Trophoblast cell (in vitro differentiated cells and primary cell): ENCODE measurements around the gene CHN2.

ENCODE experiments used
- DNase-seq, 2 donors: peaks; one replicate each; pipeline ENCODE4 v3.0.0-alpha.2; 2016
- H2AFZ ChIP-seq: 2 replicates; pipeline ENCODE4 v1.6.1; 2013; ENCODE audit warnings: low read length, moderate library complexity, mild to moderate bottlenecking; ENCODE audit not compliant: insufficient read depth, poor library complexity
- H2AK5ac ChIP-seq: 2 replicates; pipeline ENCODE4 v1.6.1; 2013; ENCODE audit warnings: mild to moderate bottlenecking, low read length
- H2BK120ac ChIP-seq: 2 replicates; pipeline ENCODE4 v1.6.1; 2013; ENCODE audit warnings: low read length, mild to moderate bottlenecking, moderate library complexity; ENCODE audit not compliant: insufficient read depth, poor library complexity
- H2BK12ac ChIP-seq: 2 replicates; pipeline ENCODE4 v1.6.1; 2013; ENCODE audit warnings: mild to moderate bottlenecking, low read length, moderate library complexity
- H2BK5ac ChIP-seq: 2 replicates; pipeline ENCODE4 v1.6.1; 2013; ENCODE audit warnings: low read length, low read depth, moderate library complexity, mild to moderate bottlenecking; ENCODE audit not compliant: poor library complexity
- H3K14ac ChIP-seq: 2 replicates; pipeline ENCODE4 v1.6.1; 2013; ENCODE audit warnings: mild to moderate bottlenecking, low read length
- H3K18ac ChIP-seq: 2 replicates; pipeline ENCODE4 v1.6.1; 2013; ENCODE audit warnings: mild to moderate bottlenecking, low read length
- H3K23ac ChIP-seq: 2 replicates; pipeline ENCODE4 v1.6.1; 2013; ENCODE audit warnings: low read length
- H3K27ac ChIP-seq: 2 replicates; pipeline ENCODE4 v1.5.1; 2013; ENCODE audit warnings: low read depth, mild to moderate bottlenecking, inconsistent platforms, low read length, moderate library complexity
- H3K27me3 ChIP-seq: 2 replicates; pipeline ENCODE4 v1.6.1; 2013; ENCODE audit warnings: inconsistent platforms, mild to moderate bottlenecking, low read length, moderate library complexity; ENCODE audit not compliant: insufficient read depth
- H3K36me3 ChIP-seq, 2 experiments: 1 replicate in 1 of 2; 2 replicates in 1 of 2; pipeline ENCODE4 v1.6.1; 2013; ENCODE audit warnings: low read length in 2 of 2, mild to moderate bottlenecking in 2 of 2, moderate library complexity in 1 of 2; ENCODE audit not compliant: insufficient read depth in 2 of 2, control insufficient read depth in 1 of 2
- H3K4ac ChIP-seq: 2 replicates; pipeline ENCODE4 v1.6.1; 2013; ENCODE audit warnings: low read depth, mild to moderate bottlenecking, low read length, moderate library complexity
- H3K4me1 ChIP-seq, 2 experiments: 1 replicate in 1 of 2; 2 replicates in 1 of 2; pipeline ENCODE4 v1.6.1; 2013; ENCODE audit warnings: low read length in 2 of 2, mild to moderate bottlenecking in 2 of 2, moderate library complexity in 1 of 2; ENCODE audit not compliant: insufficient read depth in 2 of 2, control insufficient read depth in 1 of 2
- H3K4me2 ChIP-seq: 2 replicates; pipeline ENCODE4 v1.6.1; 2013; ENCODE audit warnings: inconsistent platforms, mild to moderate bottlenecking, low read length, moderate library complexity
- H3K4me3 ChIP-seq: 2 replicates; pipeline ENCODE4 v1.5.1; 2013; ENCODE audit warnings: mild to moderate bottlenecking, low read depth, low read length, inconsistent platforms
- H3K79me1 ChIP-seq: one replicate; pipeline ENCODE4 v1.6.1; 2013; ENCODE audit warnings: low read length
- H3K79me2 ChIP-seq: 2 replicates; pipeline ENCODE4 v1.6.1; 2013; ENCODE audit warnings: low read length, mild to moderate bottlenecking; ENCODE audit not compliant: control insufficient read depth, insufficient read depth, poor library complexity
- H3K9ac ChIP-seq: 2 replicates; pipeline ENCODE4 v1.6.1; 2013; ENCODE audit warnings: mild to moderate bottlenecking, low read length
- H3K9me3 ChIP-seq: 2 replicates; pipeline ENCODE4 v1.6.1; 2013; ENCODE audit warnings: low read depth, mild to moderate bottlenecking, control low read depth, inconsistent platforms, low read length; ENCODE audit not compliant: insufficient read depth
- H4K12ac ChIP-seq: 2 replicates; pipeline ENCODE4 v1.6.1; 2013; ENCODE audit warnings: low read depth, mild to moderate bottlenecking, low read length, moderate library complexity
- H4K8ac ChIP-seq: 2 replicates; pipeline ENCODE4 v1.6.1; 2013; ENCODE audit warnings: low read depth, mild to moderate bottlenecking, low read length, moderate library complexity
- H4K91ac ChIP-seq: one replicate; pipeline ENCODE4 v1.6.1; 2013; ENCODE audit warnings: low read depth, mild to moderate bottlenecking, low read length, moderate library complexity
- WGBS: extraction: QIAGEN DNeasy Blood & Tissue Kit; methylation state at CpG from one replicate; pipeline ENCODE4 v1.1.7; 2013; ENCODE audit warnings: missing lambda C conversion rate; ENCODE audit not compliant: insufficient read length, insufficient coverage; ENCODE audit errors: extremely low coverage; 5-methylcytosine and 5-hydroxymethylcytosine counted together

Gene CHN2

GRCh38 chr7:29217113-29217512 lies 22.5 kb downstream of the CHN2 start:
- Histone ChIP-seq H3K4me2 (no peak overlapping the region), H4K12ac (no peak overlapping the region), H3K27me3 (no peaks in the 10 kb centered on the region), H3K9ac (no peak overlapping the region), H3K4ac (no peak overlapping the region), H2AFZ (no peak overlapping the region), H2AK5ac (no peak overlapping the region), H3K14ac (no peak overlapping the region), H3K4me3 (no peak overlapping the region), H2BK120ac (no peak overlapping the region), H4K8ac (no peak overlapping the region), H2BK12ac (no peak overlapping the region), H3K36me3 (peaks cover 0 to 5% of the 10 kb centered on the region in 2 experiments), H3K79me2 (no peaks in the 10 kb centered on the region), H3K4me1 (peaks cover 9 to 10% of the 10 kb centered on the region in 2 experiments), H3K9me3 (no peaks in the 10 kb centered on the region), H3K79me1 (peaks cover 8% of the 10 kb centered on the region), H3K18ac (no peak overlapping the region), H2BK5ac (no peak overlapping the region), H3K23ac (no peak overlapping the region), H4K91ac (no peak overlapping the region), H3K27ac (peak overlapping the region; percentile 18)
- peak; percentile 30 to 78 for DNase-seq
- WGBS, result no CpG with 5 or more reads among the region's 2 CpGs

GRCh38 chr7:29224726-29225125 lies 30.2 kb downstream of the CHN2 start:
- Histone ChIP-seq H2BK12ac (no peak overlapping the region), H3K79me2 (peaks cover 5% of the 10 kb centered on the region), H3K9ac (no peak overlapping the region), H3K4me2 (no peak overlapping the region), H2BK5ac (no peak overlapping the region), H4K91ac (no peak overlapping the region), H4K8ac (no peak overlapping the region), H3K18ac (no peak overlapping the region), H3K9me3 (no peaks in the 10 kb centered on the region), H3K14ac (no peak overlapping the region), H3K23ac (no peak overlapping the region), H3K4ac (no peak overlapping the region), H3K27ac (no peak overlapping the region), H3K4me1 (peaks cover 9 to 15% of the 10 kb centered on the region in 2 experiments), H2AK5ac (no peak overlapping the region), H2AFZ (no peak overlapping the region), H3K36me3 (peaks cover 0 to 2% of the 10 kb centered on the region in 2 experiments), H4K12ac (no peak overlapping the region), H3K4me3 (no peak overlapping the region), H3K27me3 (no peaks in the 10 kb centered on the region), H2BK120ac (no peak overlapping the region), H3K79me1 (peaks cover 18% of the 10 kb centered on the region)
- WGBS, result no CpG with 5 or more reads among the region's 1 CpG
- DNase-seq, result no peak

- Histone ChIP-seq H2AK5ac (peak overlapping the region; percentile 72), H3K79me2 (peaks cover 7% of the 10 kb centered on the region), H2BK120ac (peak overlapping the region; percentile 71), H3K79me1 (peaks cover 33% of the 10 kb centered on the region), H3K27me3 (no peaks in the 10 kb centered on the region), H3K4ac (peak overlapping the region; percentile 87), H4K91ac (peak overlapping the region; percentile 92), H3K27ac (peak overlapping the region; percentile 63), H3K18ac (peak overlapping the region; percentile 83), H3K9ac (no peak overlapping the region), H4K12ac (peak overlapping the region; percentile 9), H2BK5ac (peak overlapping the region; percentile 68), H3K4me3 (no peak overlapping the region), H4K8ac (peak overlapping the region; percentile 44), H3K36me3 (no peaks in the 10 kb centered on the region), H2AFZ (no peak overlapping the region), H3K4me1 (peaks cover 19 to 27% of the 10 kb centered on the region in 2 experiments), H3K4me2 (no peak overlapping the region), H2BK12ac (peak overlapping the region; percentile 98), H3K23ac (no peak overlapping the region), H3K14ac (peak overlapping the region; percentile 87), H3K9me3 (no peaks in the 10 kb centered on the region)
- no CpG with 5 or more reads among the region's 11 CpGs for whole genome bisulfite sequencing
- peak; percentile 33 to 59 for DNase-seq
Observed at GRCh38 chr7:29228289-29229011, 33.9 kb downstream of the CHN2 start.

- DNase-seq, result no peak
- peak overlapping the region; percentile 92 for H4K91ac ChIP-seq
- no peak overlapping the region for H3K4me3 ChIP-seq
- H3K27ac ChIP-seq, result peak overlapping the region; percentile 98
- H4K8ac ChIP-seq, result peak overlapping the region; percentile 44
- H2BK120ac ChIP-seq, result peak overlapping the region; percentile 71
- peak overlapping the region; percentile 68 for H2BK5ac ChIP-seq
- no peak overlapping the region for H3K4me2 ChIP-seq
- H3K27me3 ChIP-seq, result no peaks in the 10 kb centered on the region
- no peaks in the 10 kb centered on the region for H3K36me3 ChIP-seq
- H3K18ac ChIP-seq, result peak overlapping the region; percentile 83
- peaks cover 9% of the 10 kb centered on the region for H3K79me2 ChIP-seq
- H3K23ac ChIP-seq, result no peak overlapping the region
- H2AK5ac ChIP-seq, result peak overlapping the region; percentile 72
- peak overlapping the region; percentile 87 for H3K4ac ChIP-seq
- no peak overlapping the region for H2AFZ ChIP-seq
- no peak overlapping the region for H3K9ac ChIP-seq
- peaks cover 20 to 29% of the 10 kb centered on the region in 2 experiments for H3K4me1 ChIP-seq
- H3K9me3 ChIP-seq, result no peaks in the 10 kb centered on the region
- H3K79me1 ChIP-seq, result peaks cover 34% of the 10 kb centered on the region
- no CpG with 5 or more reads among the region's 2 CpGs for WGBS
- peak overlapping the region; percentile 87 for H3K14ac ChIP-seq
- peak overlapping the region; percentile 98 for H2BK12ac ChIP-seq
- H4K12ac ChIP-seq, result peak overlapping the region; percentile 9
Observed at GRCh38 chr7:29229066-29229465, 34.5 kb downstream of the CHN2 start.
